Left renal pelvis (tissue), 4 donors: ENCODE data around the gene CNEP1R1. TPM values are rescaled to one million over a fixed set of nuclear protein-coding genes. Genes with fewer than 3 reads are reported as not detected.
"Not testable (repeated sequence)": the region's sequence is repeated elsewhere in the genome, so short reads cannot be mapped to it uniquely, and the experiment has no call there.

Experiments
- DNase-seq, 4 donors: peaks; one replicate each; pipeline ENCODE4 v3.0.0-alpha.2; 2013; ENCODE audit warnings: low read depth in 4 of 4, low spot score in 3 of 4
- polyA plus RNA-seq, 4 donors: library from polyadenylated mRNA; unstranded; fragments of 120-200 nt; gene quantifications; one replicate each; pipeline ENCODE4 v1.2.1, GENCODE V29; 2013; ENCODE audit not compliant: insufficient read length in 4 of 4

CNEP1R1 gene
- 10 to 100 TPM; 27.9 to 33.4 (median 29.2) TPM for polyA plus RNA-seq

- DNase-seq: peak; percentile 97 to 98 (median 97)
These were observed at the start of gene CNEP1R1 for GRCh38 chr16:50024684-50025536. CNEP1R1 (plus strand) TSS chr16:50025225; CDS start chr16:50025316, 91 bp downstream.

DNA sequence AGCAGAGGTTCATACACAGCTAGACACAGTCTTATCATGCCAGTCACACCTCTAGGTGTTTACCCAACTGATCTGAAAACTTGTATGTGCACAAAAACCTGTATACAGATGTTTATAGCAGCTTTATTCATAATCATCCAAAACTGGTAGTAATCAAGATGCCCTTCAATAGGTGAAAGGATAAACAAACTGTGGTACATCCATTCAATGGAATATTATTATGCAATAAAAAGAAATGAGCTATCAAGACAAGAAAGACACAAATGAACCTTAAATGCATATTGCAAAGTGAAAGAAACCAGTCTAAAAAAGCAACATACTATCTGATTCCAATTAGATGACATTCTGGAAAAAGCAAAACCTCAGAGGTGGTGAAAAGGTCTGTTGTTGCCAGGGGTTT is 47.6 kb upstream of the CNEP1R1 start:
- no peak for DNase-seq

DNA sequence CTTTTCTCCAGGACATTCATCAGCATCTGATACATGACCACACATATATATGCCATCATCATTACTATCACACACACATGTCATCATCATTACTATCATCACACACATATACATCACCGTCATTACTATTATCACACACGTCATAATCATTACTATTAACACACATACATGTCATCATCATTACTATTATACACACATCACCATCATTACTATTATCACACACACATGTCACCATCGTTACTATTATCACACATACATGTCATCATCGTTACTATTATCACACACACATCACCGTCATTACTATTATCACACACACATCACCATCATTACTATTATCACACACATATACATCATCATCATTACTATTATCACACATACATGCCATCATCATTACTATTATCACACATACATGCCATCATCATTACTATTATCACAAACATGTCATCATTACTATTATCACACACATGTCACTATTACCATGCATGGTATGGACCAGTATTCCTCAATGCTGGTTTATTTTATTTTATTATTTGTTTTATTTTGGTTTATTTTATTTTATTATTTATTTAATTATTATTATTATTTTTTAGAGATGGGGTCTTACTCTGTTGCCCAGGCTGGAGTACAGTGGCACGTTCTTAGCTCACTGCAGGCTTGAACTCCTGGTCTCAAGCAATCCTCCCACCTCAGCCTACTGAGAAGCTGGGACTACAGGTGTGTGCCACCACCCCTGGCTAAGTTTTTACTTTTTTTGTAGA is 46.3 kb upstream of the CNEP1R1 start:
- DNase-seq: no peak

DNA sequence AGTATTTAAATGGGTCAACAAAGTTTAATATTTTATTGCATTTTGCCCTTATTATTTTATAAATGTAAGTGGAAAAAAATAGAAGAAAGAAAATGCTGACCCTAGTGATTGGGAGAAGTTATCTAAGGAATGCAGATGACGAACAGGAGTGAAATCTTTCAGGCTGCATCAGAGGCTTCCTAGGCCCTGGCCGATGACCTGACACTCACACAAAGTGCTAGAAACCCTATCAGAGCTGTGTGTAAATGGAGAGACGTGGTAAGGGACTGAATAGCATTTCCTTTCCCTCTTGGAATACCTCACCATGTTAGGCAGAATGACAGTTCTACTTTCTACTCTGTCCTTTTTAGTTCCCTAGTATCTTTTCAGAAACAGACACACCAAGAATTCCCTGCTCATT is 44.9 kb upstream of the CNEP1R1 start:
- no peak for DNase-seq

GRCh38 chr16:49986351-49987124 is 38.5 kb upstream of the CNEP1R1 start:
- no peak for DNase-seq

DNA sequence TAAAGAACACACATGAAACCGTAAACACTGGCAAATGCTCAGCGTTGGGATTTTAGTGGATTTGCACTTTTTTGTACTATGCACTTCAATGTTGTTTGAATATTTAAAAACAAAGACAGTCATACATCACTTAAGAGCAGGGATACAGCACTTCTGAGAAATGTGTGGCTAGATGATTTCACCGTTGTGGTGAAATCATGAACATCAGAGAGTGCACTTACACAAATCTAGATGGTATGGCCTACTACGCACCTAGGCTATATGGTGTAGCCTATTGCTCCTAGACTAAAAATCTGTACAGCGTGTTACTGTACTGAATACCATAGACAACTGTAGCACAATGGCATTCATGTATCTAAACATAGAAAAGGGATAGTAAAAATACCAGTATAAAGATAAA is 37.6 kb upstream of the CNEP1R1 start:
- no peak for DNase-seq

DNA sequence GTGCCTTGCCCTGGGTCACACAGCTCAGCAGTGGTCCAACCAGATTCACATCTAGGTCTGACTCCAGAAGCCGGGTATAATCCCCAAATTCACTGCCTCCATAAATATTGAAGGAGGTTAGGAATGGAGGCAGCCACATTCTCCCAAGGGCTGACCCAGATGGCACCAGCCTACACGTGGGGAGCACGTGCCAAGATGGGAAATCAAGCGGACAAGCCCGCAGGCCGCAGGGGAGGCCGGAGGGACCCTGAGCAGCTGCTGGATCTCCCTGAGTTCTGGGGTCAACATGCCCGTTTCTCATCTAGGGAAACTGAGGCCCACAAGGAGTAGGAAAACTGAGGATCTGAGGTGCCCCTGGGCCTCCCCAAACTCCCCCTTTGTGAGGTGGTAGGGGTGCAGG is 32.2 kb upstream of the CNEP1R1 start:
- DNase-seq: no peak

- no peak for DNase-seq
These were observed 31.4 kb upstream of the CNEP1R1 start for GRCh38 chr16:49993579-49993978.

GRCh38 chr16:49994006-49994405 is 31.0 kb upstream of the CNEP1R1 start:
- DNase-seq: no peak

DNA sequence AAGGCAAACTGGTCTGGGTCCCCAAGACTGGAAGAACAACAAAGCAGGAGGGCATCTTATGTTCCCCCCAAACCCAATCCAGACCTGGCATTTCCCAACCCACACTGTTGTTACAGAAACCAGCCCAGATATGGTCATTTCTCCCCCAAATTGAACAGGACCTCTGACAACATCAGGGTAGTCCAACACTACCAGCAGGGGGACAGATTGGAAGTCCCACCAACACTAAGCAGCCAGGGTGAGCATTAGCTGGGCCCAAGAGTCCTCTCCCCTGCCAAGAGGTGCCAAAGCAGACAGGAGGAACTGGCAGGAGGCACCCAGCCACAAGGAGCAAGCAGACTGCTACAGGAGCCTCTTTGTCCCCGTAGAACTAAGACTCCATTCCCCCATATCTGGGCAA is 29.3 kb upstream of the CNEP1R1 start:
- no peak for DNase-seq

DNA sequence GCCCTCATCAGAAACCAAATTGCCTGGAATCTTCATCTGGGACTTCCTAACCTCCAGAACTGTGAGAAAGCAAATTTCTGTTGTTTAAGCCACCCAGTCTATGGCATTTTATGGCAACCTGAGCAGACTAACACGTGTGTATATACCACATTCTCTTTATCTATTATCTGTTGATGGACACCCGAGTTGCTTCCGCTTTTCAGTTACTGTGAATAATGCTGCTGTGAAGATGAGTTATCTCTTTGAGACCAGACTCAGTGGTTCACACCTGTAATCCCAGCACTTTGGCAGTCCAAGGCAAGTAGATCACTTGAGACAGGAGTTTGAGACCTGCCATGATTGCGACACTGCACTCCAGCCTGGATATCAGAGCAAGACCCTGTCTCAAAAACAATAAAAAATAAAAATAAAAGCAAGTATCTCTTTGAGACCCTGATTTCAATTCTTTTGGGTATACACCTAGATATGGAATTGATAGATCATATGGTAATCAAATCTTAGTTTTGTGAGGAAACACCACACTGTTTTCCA is 27.2 kb upstream of the CNEP1R1 start:
- DNase-seq: no peak

DNA sequence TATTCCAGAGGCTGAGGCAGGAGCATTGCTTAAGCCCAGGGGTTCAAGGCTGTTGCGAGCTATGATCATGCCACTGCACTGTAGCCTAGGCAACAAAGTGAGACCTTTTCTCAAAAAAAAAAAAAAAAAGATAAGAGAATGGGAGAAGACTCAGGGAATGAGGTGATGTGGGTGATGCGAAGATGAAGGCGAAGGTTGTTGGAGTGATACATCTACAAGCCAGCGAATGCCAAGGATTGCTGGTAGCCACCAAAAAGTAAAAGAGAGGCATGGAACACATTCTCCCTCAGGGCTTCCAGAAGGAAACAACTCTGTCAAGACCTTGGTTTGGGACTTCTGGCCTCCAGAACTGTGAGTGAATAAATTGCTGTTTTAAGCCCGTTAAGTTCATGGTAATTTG is 26.0 kb upstream of the CNEP1R1 start:
- DNase-seq: no peak

DNA sequence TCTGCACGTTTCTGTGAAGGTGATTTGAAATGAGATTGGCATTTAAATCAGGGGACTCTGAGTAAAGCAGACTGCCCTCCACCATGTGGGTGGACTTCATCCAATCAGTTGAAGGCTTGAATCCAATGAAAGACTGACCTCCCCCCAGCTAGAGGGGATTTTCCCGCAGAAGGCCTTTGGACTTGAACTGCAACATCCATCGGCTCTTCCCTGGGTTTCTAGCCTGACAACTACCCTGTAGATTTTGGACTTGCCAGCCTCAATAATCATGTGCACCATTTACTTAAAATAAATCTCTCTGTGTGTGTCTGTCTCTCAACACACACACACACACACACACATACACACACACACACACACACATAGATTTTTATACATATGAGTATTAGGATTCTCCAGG is 23.9 kb upstream of the CNEP1R1 start:
- no peak for DNase-seq

DNA sequence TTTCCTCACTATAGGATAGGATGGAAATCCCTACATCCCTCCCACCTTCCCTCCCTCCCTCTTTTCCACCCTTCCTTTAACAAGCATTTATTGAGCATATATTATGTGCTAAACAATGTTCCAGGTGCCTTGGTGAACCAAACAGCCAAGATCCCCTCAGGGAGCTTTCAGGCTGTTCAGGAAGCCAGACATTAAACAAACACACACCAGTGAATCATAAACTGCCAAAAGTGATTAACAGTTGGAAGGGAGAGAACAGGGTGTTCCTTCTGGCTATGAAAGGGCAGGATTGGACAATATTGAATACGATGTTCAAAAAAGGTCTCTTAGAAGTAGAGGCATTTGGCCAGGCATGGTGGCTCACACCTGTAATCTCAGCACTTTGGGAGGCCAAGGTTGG is 22.8 kb upstream of the CNEP1R1 start:
- DNase-seq: no peak

GRCh38 chr16:50004239-50004638 is 20.8 kb upstream of the CNEP1R1 start:
- DNase-seq: no peak

DNA sequence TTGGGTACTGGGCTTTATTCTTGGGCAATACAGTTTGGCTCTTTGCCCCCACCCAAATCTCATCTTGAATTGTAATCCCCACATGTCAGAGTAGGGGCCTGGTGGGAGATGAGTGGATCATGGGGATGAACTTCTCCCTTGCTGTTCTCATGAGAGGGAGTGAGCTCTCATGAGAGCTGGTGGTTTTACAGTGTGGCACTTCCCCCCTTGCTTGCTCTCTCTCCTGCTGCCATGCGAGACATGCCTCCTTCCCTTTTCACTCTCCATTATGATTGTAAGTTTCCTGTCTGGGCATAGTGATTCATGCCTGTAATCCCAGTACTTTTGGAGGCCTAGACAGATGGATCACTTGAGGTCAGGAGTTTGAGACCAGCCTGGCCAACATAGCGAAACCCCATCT is 18.1 kb upstream of the CNEP1R1 start:
- no peak for DNase-seq

- DNase-seq: no peak
These were observed 17.3 kb upstream of the CNEP1R1 start for GRCh38 chr16:50007744-50008143.

DNA sequence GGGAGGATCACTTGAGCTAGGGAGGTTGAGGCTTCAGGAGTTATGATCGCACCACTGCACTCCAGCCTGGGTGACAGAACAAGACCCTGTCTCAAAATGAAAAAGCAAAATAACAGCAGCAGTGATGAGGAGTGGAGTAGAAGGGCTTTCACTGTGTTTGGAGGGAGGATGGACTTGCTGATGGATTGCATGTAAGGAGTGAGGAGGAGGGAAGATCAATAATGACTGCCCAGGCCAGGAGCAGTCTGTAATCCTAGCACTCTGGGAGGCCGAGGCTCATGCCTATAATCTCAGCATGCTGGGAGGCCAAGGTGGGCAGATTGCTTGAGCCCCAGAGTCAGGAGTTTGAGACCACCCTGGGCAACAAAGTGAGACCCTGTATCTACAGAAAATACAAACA is 14.8 kb upstream of the CNEP1R1 start:
- no peak for DNase-seq

DNA sequence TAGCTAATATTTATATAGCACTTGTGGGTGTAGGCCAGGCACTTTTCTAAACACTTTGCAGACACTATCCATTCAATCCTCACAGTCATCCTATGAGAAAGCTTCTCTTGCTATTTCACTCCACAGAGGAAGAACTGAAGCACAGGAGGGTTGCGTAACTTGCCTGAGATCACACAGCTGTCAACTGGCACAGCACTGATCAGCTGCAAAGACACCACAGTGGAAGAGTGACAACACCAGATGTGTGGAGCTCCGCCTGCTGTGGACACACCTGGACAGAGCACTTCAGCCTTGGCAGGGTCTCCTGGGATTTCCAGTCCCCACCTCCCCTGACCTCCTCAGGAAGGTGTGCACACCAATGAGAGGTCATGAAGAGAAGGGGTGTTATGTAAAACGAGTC is 13.3 kb upstream of the CNEP1R1 start:
- no peak for DNase-seq

GRCh38 chr16:50012182-50012581 is 12.8 kb upstream of the CNEP1R1 start:
- no peak for DNase-seq

DNA sequence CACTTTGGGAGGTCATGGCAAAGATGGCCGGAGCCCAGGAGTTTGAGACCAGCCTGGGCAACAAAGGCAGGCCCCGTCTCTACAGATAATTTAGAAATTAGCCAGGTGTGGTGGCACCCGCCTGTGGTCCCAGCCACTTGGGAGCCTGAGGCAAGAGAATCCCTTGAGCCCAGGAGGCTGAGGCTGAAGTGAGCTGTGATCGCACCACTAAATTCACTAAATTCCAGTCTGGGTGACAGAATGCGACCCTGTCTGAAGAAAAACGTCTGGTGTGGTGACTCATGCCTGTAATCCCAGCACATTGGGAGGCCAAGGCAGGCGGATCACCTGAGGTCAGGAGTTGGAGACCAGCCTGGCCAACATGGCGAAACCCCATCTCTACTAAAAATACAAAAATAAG is 10.8 kb upstream of the CNEP1R1 start:
- DNase-seq: not testable (repeated sequence)
